Neutrophil (primary cell): ENCODE measurements around the gene SHROOM2.

Experiments
- H3K27ac ChIP-seq: fragments of 200-600 bp; sonication (generic); 2 replicates; pipeline ENCODE4 v1.5.1; 2016; ENCODE audit warnings: mild to moderate bottlenecking, moderate library complexity
- H3K27me3 ChIP-seq: fragments of 200-600 bp; sonication (generic); 2 replicates; pipeline ENCODE4 v1.6.0; 2016; ENCODE audit warnings: mild to moderate bottlenecking
- H3K36me3 ChIP-seq: fragments of 200-600 bp; sonication (generic); 2 replicates; pipeline ENCODE4 v1.5.1; 2017
- H3K4me1 ChIP-seq, 2 experiments: fragments of 200-600 bp in 1 of 2; sonication (generic) in 1 of 2; 1 replicate in 1 of 2; 2 replicates in 1 of 2; pipeline versions ENCODE4 v1.5.1 to v1.6.1; 2013 to 2016; ENCODE audit warnings: low read depth in 1 of 2, low read length in 1 of 2, mild to moderate bottlenecking in 1 of 2, moderate library complexity in 1 of 2; ENCODE audit not compliant: control insufficient read depth in 1 of 2, insufficient read depth in 1 of 2
- H3K4me3 ChIP-seq, 2 experiments: fragments of 200-600 bp in 1 of 2; sonication (generic) in 1 of 2; 1 replicate in 1 of 2; 2 replicates in 1 of 2; pipeline ENCODE4 v1.5.1; 2013 to 2016; ENCODE audit warnings: low read depth in 1 of 2, low read length in 1 of 2, mild to moderate bottlenecking in 1 of 2, moderate library complexity in 1 of 2
- H3K9me3 ChIP-seq: fragments of 200-600 bp; sonication (generic); 2 replicates; pipeline ENCODE4 v1.5.1; 2016
- CTCF ChIP-seq: fragments of 200-600 bp; sonication (generic); IDR thresholded peaks from 2 replicates; pipeline ENCODE4 v1.5.1; 2016; ENCODE audit warnings: antibody characterized with exemption

SHROOM2 gene

GRCh38 chrX:9885150-9885549 lies 98.9 kb downstream of the SHROOM2 start:
- Histone ChIP-seq H3K9me3 (no peaks in the 10 kb centered on the region), H3K4me3 (no peak overlapping the region)
- peak; percentile 56 for TF ChIP-seq CTCF

GRCh38 chrX:9887659-9888297 lies 101.5 kb downstream of the SHROOM2 start:
- H3K27ac ChIP-seq = no peak overlapping the region
- TF ChIP-seq CTCF = no peak
- H3K4me3 ChIP-seq = no peak overlapping the region
- H3K4me1 ChIP-seq = peaks cover 6 to 21% of the 10 kb centered on the region in 2 experiments
- H3K9me3 ChIP-seq = no peaks in the 10 kb centered on the region
- no peaks in the 10 kb centered on the region for H3K27me3 ChIP-seq
- H3K36me3 ChIP-seq = no peaks in the 10 kb centered on the region

More at GRCh38 chrX:9885150-9885549, 98.9 kb downstream of the SHROOM2 start:
- no peaks in the 10 kb centered on the region for H3K36me3 ChIP-seq
- H3K27me3 ChIP-seq = no peaks in the 10 kb centered on the region
- H3K27ac ChIP-seq = no peak overlapping the region
- peaks cover 6 to 21% of the 10 kb centered on the region in 2 experiments for H3K4me1 ChIP-seq

- no peak for TF ChIP-seq CTCF
- Histone ChIP-seq H3K36me3 (no peaks in the 10 kb centered on the region), H3K4me3 (no peak overlapping the region), H3K4me1 (peaks cover 6 to 16% of the 10 kb centered on the region in 2 experiments), H3K27me3 (no peaks in the 10 kb centered on the region), H3K27ac (no peak overlapping the region), H3K9me3 (no peaks in the 10 kb centered on the region)
Observed at GRCh38 chrX:9888953-9889470, 102.8 kb downstream of the SHROOM2 start.

GRCh38 chrX:9890681-9891091 lies 104.5 kb downstream of the SHROOM2 start:
- no peak for TF ChIP-seq CTCF
- Histone ChIP-seq H3K36me3 (no peaks in the 10 kb centered on the region), H3K27me3 (no peaks in the 10 kb centered on the region), H3K27ac (no peak overlapping the region), H3K4me3 (no peak overlapping the region), H3K4me1 (peaks cover under 1 to 8% of the 10 kb centered on the region in 2 experiments), H3K9me3 (no peaks in the 10 kb centered on the region)

- H3K27me3 ChIP-seq = no peaks in the 10 kb centered on the region
- no peak overlapping the region for H3K27ac ChIP-seq
- H3K4me1 ChIP-seq = no peaks in the 10 kb centered on the region
- TF ChIP-seq CTCF = no peak
- H3K9me3 ChIP-seq = no peaks in the 10 kb centered on the region
- no peak overlapping the region for H3K4me3 ChIP-seq
- no peaks in the 10 kb centered on the region for H3K36me3 ChIP-seq
Observed at GRCh38 chrX:9895225-9895912, 109.1 kb downstream of the SHROOM2 start.
